Right atrium auricular region (tissue), 2 donors: ENCODE data around the gene CAPN3. TPM values are rescaled to one million over a fixed set of nuclear protein-coding genes. Genes with fewer than 3 reads are reported as not detected.

Experiments used
- DNase-seq: peaks from one replicate; pipeline ENCODE4 v3.0.0-alpha.2; 2019; ENCODE audit warnings: low spot score
- H3K27ac ChIP-seq, 2 donors: fragments of 200-600 bp; sonication (generic); 1 replicate in 1 of 2; 2 replicates in 1 of 2; pipeline ENCODE4 v1.5.1; 2016 to 2019
- H3K27me3 ChIP-seq, 2 donors: fragments of 200-600 bp; sonication (generic); one replicate each; pipeline versions ENCODE4 v1.5.1 to v1.6.0; 2017 to 2019
- H3K36me3 ChIP-seq: fragments of 200-600 bp; sonication (generic); one replicate; pipeline ENCODE4 v1.5.1; 2016
- H3K4me1 ChIP-seq, 2 donors: fragments of 200-600 bp; sonication (generic); one replicate each; pipeline versions ENCODE4 v1.5.1 to v1.6.0; 2017 to 2019
- H3K4me3 ChIP-seq, 2 donors: fragments of 200-600 bp; sonication (generic); 1 replicate in 1 of 2; 2 replicates in 1 of 2; pipeline ENCODE4 v1.5.1; 2017 to 2019; ENCODE audit warnings: mild to moderate bottlenecking in 1 of 2, moderate library complexity in 1 of 2
- H3K9me3 ChIP-seq, 2 donors: fragments of 200-600 bp; sonication (generic); one replicate each; pipeline ENCODE4 v1.5.1; 2019
- total RNA-seq, 2 donors: library from RNA; depleted of rRNA; stranded (reverse); fragments of >200 nt; gene quantifications; one replicate each; pipeline ENCODE4 v1.1.0, GENCODE V29; 2016
- TF ChIP-seq, protein P1 (sequence below), 2 donors: fragments of 200-600 bp; sonication (generic); IDR thresholded peaks; one replicate each; pipeline ENCODE4 v1.5.1; 2019; ENCODE audit warnings: antibody characterized with exemption in 2 of 2

Gene CAPN3
- total RNA-seq, 2 donors from 2014 or later, result 5.3 to 8.6 TPM

DNA sequence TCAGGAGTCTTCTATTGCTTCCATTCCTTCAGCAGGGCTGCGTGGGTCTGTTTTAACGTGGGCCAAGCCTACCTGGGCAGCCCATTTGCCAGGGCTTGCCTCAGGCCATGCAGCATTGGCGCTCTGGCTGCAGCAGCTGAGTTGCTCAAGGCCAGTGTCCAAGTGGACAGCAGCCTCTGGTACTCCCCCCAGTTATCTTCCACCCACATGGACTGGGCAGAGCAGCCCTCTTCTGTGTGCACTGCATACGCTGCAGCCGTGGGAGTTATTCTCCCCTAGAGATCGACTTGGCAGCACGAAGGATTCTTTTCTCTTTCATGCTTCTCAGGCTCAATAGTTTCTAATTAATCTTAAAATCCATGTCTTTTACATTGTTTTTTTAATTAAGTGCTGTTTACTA, 6.9 kb upstream of the CAPN3 start:
- DNase-seq, result no peak

DNA sequence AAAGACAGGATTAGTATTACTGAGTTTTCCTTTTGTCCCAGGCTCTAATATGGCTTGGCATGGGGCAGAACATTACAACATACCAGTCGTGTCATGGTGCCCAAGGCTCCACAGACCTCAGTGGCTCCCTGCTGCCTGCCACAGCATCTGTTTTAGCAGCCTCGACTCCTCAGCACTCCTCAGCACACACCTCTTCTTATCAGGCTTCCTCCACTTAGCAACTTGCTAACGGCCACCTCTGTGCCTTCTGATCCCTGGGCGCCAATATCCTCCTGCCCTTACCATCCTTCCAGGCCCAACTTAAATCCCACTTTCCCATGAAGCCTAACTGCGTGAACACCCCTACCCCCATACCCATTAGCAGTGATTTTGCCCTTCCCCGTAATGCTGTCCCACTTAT, 6.2 kb upstream of the CAPN3 start:
- Histone ChIP-seq H3K27me3 (no peaks in the 10 kb centered on the region), H3K4me1 (peaks cover 0 to 5% of the 10 kb centered on the region in 2 donors), H3K36me3 (peaks cover 23% of the 10 kb centered on the region), H3K4me3 (no peak overlapping the region), H3K9me3 (no peaks in the 10 kb centered on the region), H3K27ac (no peak overlapping the region)
- TF ChIP-seq, protein P1, sequence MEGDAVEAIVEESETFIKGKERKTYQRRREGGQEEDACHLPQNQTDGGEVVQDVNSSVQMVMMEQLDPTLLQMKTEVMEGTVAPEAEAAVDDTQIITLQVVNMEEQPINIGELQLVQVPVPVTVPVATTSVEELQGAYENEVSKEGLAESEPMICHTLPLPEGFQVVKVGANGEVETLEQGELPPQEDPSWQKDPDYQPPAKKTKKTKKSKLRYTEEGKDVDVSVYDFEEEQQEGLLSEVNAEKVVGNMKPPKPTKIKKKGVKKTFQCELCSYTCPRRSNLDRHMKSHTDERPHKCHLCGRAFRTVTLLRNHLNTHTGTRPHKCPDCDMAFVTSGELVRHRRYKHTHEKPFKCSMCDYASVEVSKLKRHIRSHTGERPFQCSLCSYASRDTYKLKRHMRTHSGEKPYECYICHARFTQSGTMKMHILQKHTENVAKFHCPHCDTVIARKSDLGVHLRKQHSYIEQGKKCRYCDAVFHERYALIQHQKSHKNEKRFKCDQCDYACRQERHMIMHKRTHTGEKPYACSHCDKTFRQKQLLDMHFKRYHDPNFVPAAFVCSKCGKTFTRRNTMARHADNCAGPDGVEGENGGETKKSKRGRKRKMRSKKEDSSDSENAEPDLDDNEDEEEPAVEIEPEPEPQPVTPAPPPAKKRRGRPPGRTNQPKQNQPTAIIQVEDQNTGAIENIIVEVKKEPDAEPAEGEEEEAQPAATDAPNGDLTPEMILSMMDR (IDR thresholded peaks at IDR 0.05), result no peak
- no peak for DNase-seq

More for the DNA sequence above, 6.9 kb upstream of the CAPN3 start:
- Histone ChIP-seq H3K27ac (no peak overlapping the region), H3K4me1 (peaks cover 0 to 5% of the 10 kb centered on the region in 2 donors), H3K9me3 (no peaks in the 10 kb centered on the region), H3K36me3 (peaks cover 23% of the 10 kb centered on the region), H3K4me3 (no peak overlapping the region), H3K27me3 (no peaks in the 10 kb centered on the region)
- TF ChIP-seq, protein P1 (IDR thresholded peaks at IDR 0.05), result no peak

DNA sequence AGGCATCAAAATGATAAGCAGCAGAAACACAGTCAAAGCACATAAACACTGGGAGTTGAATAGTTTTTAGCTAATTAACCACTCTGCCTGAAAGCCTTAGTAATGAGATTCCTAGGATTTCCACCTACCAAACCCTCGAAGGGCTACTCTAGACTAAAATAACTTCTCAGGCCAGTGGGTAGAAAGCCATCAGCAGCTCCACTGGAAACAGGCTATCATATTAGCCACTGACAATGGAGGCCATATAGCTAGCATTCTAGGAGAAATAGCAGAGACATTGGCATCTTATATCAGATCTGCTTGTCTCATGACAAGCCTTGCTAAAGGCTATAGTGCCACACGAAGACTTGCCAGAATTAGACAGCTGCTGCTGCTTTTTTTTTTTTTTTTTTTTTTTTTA, 4.5 kb upstream of the CAPN3 start:
- Histone ChIP-seq H3K4me1 (peaks cover 0 to 5% of the 10 kb centered on the region in 2 donors), H3K36me3 (peaks cover 16% of the 10 kb centered on the region), H3K9me3 (no peaks in the 10 kb centered on the region), H3K27ac (no peak overlapping the region), H3K27me3 (no peaks in the 10 kb centered on the region), H3K4me3 (no peak overlapping the region)
- no peak for DNase-seq
- TF ChIP-seq, protein P1 (IDR thresholded peaks at IDR 0.05), result no peak

DNA sequence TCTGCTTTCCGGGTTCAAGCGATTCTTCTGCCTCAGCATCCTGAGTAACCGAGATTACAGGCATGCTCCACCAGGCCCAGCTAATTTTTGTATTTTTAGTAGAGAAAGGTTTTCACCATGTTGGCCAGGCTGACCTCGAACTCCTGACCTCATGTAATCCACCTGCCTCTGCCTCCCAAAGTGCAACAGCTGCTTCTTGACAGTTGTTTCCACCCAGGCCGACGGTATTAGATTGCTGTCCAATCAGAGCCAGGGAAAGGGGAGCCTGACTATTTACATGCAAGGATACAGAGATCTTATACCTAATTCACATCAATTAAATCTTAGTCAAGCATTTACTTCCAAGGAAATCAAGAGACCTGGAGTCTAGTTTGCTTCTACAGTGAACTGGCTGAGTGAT, 4.0 kb upstream of the CAPN3 start:
- DNase-seq, result no peak
- Histone ChIP-seq H3K36me3 (peaks cover 16% of the 10 kb centered on the region), H3K27ac (no peak overlapping the region), H3K27me3 (no peaks in the 10 kb centered on the region), H3K4me1 (peaks cover 0 to 5% of the 10 kb centered on the region in 2 donors), H3K4me3 (no peak overlapping the region), H3K9me3 (no peaks in the 10 kb centered on the region)
- TF ChIP-seq, protein P1 (IDR thresholded peaks at IDR 0.05), result no peak

DNA sequence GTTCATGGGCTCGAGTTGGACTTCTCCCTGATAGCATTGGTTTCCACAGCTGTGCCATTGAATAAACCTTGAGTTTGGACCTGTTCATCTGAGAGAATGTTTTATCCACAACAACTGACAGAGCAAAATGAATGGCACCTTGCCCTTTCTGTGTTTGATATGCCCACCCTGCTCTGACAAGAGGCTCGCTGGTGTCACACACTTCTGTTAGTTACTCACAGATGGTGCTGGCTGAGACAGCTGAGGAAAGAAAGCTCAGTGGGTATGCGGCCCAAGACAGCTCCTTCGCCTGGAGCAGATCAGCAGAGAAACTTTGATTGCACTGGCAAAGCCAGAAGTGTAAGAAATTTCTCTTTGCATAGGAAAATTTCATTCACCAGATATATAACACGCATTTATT, 2.5 kb upstream of the CAPN3 start:
- Histone ChIP-seq H3K4me3 (no peak overlapping the region), H3K36me3 (peaks cover 15% of the 10 kb centered on the region), H3K4me1 (peaks cover 0 to 5% of the 10 kb centered on the region in 2 donors), H3K9me3 (no peaks in the 10 kb centered on the region), H3K27ac (no peak overlapping the region), H3K27me3 (no peaks in the 10 kb centered on the region)
- DNase-seq, result no peak
- TF ChIP-seq, protein P1 (IDR thresholded peaks at IDR 0.05), result no peak

DNA sequence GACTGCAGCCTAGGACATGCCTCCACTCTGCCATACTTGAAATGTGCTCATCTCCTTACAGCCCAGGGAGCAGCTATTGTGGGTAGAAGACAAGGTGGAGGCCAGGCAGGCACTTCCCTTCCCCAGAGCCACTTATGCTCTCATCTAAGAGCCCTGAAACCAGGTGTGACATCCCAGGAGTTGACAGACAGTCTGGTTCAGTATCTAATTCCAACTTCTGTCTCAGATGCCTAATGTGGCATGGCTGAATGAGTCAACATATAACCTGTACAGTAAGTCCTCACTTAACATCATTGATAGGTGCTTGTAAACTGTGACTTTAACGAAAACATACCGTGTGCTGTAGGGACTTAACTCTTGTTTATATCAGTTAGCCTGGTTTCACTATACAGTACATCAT, 1.2 kb upstream of the CAPN3 start:
- Histone ChIP-seq H3K27ac (no peak overlapping the region), H3K36me3 (peaks cover 5% of the 10 kb centered on the region), H3K9me3 (no peaks in the 10 kb centered on the region), H3K27me3 (no peaks in the 10 kb centered on the region), H3K4me3 (no peak overlapping the region), H3K4me1 (no peaks in the 10 kb centered on the region)
- TF ChIP-seq, protein P1 (IDR thresholded peaks at IDR 0.05), result no peak
- DNase-seq, result no peak
